Vagina (tissue), 2 donors: ENCODE data around the gene MYH9. TPM values are rescaled to one million over a fixed set of nuclear protein-coding genes. Genes with fewer than 3 reads are reported as not detected.

Source experiments
- DNase-seq, 2 donors: peaks; one replicate each; pipeline ENCODE4 v3.0.0-alpha.2; 2017; ENCODE audit errors: extremely low spot score in 2 of 2
- H3K27ac ChIP-seq: fragments of 200-600 bp; sonication (generic); one replicate; pipeline ENCODE4 v1.5.1; 2019
- H3K27me3 ChIP-seq: fragments of 200-600 bp; sonication (generic); one replicate; pipeline ENCODE4 v1.5.1; 2019
- H3K36me3 ChIP-seq, 2 donors: fragments of 200-600 bp; sonication (generic); one replicate each; pipeline ENCODE4 v1.5.1; 2017 to 2019
- H3K4me1 ChIP-seq: fragments of 200-600 bp; sonication (generic); one replicate; pipeline ENCODE4 v1.5.1; 2019
- H3K4me3 ChIP-seq, 2 donors: fragments of 200-600 bp; sonication (generic); 1 replicate in 1 of 2; 2 replicates in 1 of 2; pipeline ENCODE4 v1.5.1; 2016 to 2019
- H3K9me3 ChIP-seq: fragments of 200-600 bp; sonication (generic); one replicate; pipeline ENCODE4 v1.5.1; 2019
- POLR2A ChIP-seq, 2 donors: fragments of 450-650 bp; IDR thresholded peaks; one replicate each; pipeline ENCODE4 v1.6.1; 2017; ENCODE audit warnings: antibody characterized with exemption in 2 of 2, mild to moderate bottlenecking in 2 of 2, moderate library complexity in 2 of 2
- POLR2AphosphoS5 ChIP-seq, 2 donors: sonication (generic); formaldehyde crosslinking; IDR thresholded peaks; one replicate each; pipeline ENCODE4 v1.9.0; 2017; ENCODE audit warnings: antibody characterized with exemption in 2 of 2, mild to moderate bottlenecking in 2 of 2, low read depth in 1 of 2; ENCODE audit not compliant: insufficient read depth in 1 of 2
- intact Hi-C: fragments of 100-400 bp; cut with DNase I; formaldehyde crosslinking; loops from one replicate; pipeline ENCODE4 v1.15.1; 2023
- total RNA-seq: library from RNA; depleted of rRNA; stranded (reverse); fragments of >200 nt; gene quantifications from one replicate; pipeline ENCODE4 v1.2.3, GENCODE V29; 2016
- TF ChIP-seq, protein P1 (sequence below), 3 experiments: fragments of 450-650 bp in 2 of 3; fragments of 200-600 bp in 1 of 3; sonication (generic) in 1 of 3; IDR thresholded peaks; one replicate each; pipeline ENCODE4 v1.5.1; 2017 to 2019; ENCODE audit warnings: antibody characterized with exemption in 3 of 3, mild to moderate bottlenecking in 2 of 3, moderate library complexity in 2 of 3

MYH9 gene
- total RNA-seq, 1 donor from 2014 or later: 333 TPM

DNA sequence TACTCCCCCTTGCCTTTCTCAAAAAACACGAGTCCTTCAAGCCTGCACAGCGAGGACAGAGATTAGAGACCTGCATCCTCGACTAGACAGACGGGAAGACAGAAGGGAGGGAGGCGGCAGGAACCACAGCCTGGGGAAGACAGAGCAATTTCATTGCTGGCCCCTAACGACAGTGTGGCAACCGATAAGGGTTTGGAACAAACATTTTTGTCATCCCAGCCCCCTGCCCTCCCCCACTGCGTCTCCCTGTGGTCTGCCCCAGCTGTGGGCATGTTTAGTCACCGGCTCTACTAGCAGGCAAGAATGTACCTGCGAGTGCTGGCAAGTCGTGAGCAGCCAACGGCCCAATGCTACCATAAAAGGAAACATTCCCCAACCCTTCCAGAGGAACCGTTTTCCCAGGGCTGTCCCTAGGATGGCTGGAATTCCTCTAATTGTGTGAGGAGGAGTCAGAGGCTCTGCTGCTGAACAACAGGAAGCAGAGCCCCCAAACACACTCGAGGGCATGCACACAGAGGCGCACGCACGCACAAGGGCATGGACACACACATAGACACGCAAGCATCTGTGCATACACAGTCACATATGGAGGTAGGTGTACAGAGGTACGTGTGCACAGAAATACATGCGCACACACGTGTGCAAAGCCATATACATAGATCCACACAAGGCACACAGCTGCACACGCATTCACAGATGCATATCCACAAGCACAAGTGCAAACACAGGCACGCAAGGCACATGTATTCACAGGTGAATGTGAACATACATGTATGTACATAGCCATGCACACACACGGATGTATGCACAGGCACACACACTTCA is 58.3 kb downstream of the MYH9 start:
- Histone ChIP-seq H3K4me3 (peak overlapping the region; percentile 2 to 17), H3K36me3 (peaks cover 0 to 17% of the 10 kb centered on the region in 2 donors), H3K27me3 (no peaks in the 10 kb centered on the region), H3K9me3 (no peaks in the 10 kb centered on the region), H3K4me1 (peaks cover 99% of the 10 kb centered on the region), H3K27ac (peak overlapping the region; percentile 97)
- intact Hi-C loops: loop anchor here (5.0 kb wide), 1 partner anchor 38 kb away; no protein-coding TSS in a partner anchor
- TF ChIP-seq, protein P1, sequence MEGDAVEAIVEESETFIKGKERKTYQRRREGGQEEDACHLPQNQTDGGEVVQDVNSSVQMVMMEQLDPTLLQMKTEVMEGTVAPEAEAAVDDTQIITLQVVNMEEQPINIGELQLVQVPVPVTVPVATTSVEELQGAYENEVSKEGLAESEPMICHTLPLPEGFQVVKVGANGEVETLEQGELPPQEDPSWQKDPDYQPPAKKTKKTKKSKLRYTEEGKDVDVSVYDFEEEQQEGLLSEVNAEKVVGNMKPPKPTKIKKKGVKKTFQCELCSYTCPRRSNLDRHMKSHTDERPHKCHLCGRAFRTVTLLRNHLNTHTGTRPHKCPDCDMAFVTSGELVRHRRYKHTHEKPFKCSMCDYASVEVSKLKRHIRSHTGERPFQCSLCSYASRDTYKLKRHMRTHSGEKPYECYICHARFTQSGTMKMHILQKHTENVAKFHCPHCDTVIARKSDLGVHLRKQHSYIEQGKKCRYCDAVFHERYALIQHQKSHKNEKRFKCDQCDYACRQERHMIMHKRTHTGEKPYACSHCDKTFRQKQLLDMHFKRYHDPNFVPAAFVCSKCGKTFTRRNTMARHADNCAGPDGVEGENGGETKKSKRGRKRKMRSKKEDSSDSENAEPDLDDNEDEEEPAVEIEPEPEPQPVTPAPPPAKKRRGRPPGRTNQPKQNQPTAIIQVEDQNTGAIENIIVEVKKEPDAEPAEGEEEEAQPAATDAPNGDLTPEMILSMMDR (IDR thresholded peaks at IDR 0.05): no peak
- peak; percentile 69 to 87 for TF ChIP-seq POLR2AphosphoS5 (IDR thresholded peaks at IDR 0.05; ENCODE audit: insufficient read depth in 1 of 2, low read depth in 1 of 2)
- DNase-seq: no peak

DNA sequence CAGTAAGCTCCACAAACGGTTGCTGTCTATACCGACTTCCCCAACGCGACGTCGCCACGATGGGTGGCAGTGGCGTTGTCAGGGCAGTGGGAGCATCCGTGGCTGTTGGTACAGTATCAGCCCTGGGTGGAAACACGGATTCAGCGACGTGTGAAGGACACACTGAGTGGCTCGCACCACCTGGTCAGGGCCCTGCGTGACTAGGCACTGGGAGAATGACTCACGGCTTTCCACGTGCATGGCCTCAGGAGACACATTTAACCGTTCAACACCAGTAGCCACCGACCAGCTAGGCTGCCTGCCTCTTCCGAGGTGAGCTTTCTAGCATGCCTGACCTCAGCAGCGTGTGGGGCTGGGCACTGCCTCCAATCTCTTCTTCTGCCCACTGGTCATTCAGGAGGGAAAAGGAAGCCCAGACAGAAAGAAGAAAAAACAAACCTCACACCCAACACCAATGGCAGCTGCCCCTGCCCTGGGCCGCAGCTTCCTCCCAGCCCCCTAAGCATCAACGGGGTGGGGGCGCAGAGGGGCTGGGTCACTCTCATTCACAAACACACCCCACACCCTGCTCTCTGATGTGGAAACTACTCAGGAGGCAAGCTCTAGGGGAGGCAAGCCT is 59.0 kb downstream of the MYH9 start:
- Histone ChIP-seq H3K27me3 (no peaks in the 10 kb centered on the region), H3K4me1 (peaks cover 99% of the 10 kb centered on the region), H3K9me3 (no peaks in the 10 kb centered on the region), H3K27ac (peak overlapping the region; percentile 97), H3K36me3 (peaks cover 0 to 24% of the 10 kb centered on the region in 2 donors), H3K4me3 (peak overlapping the region in 1 of 2 donors; percentile 2)
- DNase-seq: no peak
- TF ChIP-seq POLR2A (IDR thresholded peaks at IDR 0.05) (peak in 1 of 2 donors; percentile 16), POLR2AphosphoS5 (IDR thresholded peaks at IDR 0.05; ENCODE audit: insufficient read depth in 1 of 2, low read depth in 1 of 2) (peak in 1 of 2 donors; percentile 74)
- TF ChIP-seq, protein P1 (IDR thresholded peaks at IDR 0.05): no peak
- intact Hi-C loops: no loop called here

DNA sequence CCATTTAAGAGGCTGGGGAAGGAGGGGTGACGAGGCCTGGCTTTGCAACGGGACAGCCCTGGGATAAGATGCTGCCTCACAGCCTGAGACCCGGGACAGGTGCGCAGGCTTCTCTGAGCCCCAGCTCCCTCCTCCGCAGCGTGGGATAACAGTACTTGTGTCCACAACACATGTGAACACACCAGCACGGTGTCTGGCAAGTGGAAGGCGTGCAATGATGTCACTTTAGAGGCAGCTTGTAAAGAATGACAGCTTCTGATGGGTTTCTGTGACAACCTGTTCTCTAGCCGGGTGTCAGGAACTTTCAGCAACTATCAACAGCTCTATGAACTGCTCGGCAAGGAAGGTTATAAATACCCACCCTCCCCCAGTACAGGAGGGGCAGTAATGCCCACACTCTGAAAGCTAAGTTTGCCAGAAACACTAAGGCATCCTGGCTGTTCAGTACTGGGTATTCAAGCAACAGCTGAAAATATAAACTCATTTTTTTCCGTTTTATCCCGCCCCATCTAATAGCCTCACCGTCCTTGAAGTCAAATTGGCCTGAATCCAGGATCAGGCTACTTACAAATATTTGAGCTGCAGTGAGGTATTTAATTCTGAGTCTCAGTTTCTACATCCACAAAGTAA is 59.7 kb downstream of the MYH9 start:
- Histone ChIP-seq H3K4me1 (peaks cover 99% of the 10 kb centered on the region), H3K36me3 (peaks cover 0 to 27% of the 10 kb centered on the region in 2 donors), H3K4me3 (no peak overlapping the region), H3K27ac (peak overlapping the region; percentile 97), H3K27me3 (no peaks in the 10 kb centered on the region), H3K9me3 (no peaks in the 10 kb centered on the region)
- intact Hi-C loops: no loop called here
- DNase-seq: no peak
- TF ChIP-seq POLR2AphosphoS5 (IDR thresholded peaks at IDR 0.05; ENCODE audit: insufficient read depth in 1 of 2, low read depth in 1 of 2) (no peak), POLR2A (IDR thresholded peaks at IDR 0.05) (no peak)
- TF ChIP-seq, protein P1 (IDR thresholded peaks at IDR 0.05): no peak

DNA sequence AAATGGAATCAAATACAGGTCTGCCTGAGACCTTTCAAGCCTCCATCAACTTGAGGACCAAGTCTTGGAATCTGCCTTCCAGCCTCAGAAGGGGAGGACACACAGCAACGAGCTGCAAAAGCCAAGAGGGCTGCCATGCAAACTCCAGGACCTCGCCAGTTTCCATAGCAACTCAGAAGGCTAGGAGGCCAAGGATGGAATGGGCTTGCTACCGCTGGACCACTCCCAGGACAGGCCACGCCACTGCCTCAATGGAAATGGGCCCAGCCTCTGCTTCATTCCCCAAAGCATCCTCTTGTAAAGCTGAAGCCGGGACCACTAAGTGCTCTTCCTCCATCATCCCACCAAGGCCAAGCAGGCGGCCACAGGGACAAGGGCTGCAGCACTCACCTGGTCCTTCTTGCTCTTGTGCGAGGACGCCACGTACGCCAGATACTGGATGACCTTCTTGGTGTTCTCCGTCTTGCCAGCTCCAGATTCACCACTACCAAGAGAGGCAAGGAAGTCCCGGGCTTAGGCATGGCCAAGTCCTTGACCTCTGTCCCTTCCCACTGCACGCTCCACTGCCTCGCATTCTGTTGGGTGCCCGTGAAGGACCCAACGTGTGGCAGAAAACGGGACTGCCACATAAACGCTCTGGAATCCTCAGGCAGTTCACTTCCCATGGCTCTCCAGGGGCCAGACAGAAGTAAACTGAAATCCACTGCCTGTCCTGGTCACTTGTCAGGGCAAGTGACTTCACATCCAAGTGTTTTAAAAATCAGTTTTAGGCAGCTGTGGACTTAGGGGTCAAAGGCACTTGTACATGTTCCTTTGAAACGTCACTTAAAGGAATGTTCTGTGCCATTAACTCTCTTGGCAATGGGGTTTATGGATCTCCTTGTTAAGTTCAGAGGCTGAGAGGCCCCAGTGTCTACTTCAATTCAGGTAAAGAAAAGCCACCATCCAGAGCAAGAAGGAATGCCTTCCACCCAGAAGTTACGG is 61.3 kb downstream of the MYH9 start:
- Histone ChIP-seq H3K4me1 (peaks cover 88% of the 10 kb centered on the region), H3K27me3 (no peaks in the 10 kb centered on the region), H3K9me3 (no peaks in the 10 kb centered on the region), H3K27ac (peak overlapping the region; percentile 97), H3K36me3 (peaks cover 0 to 43% of the 10 kb centered on the region in 2 donors), H3K4me3 (no peak overlapping the region)
- DNase-seq: no peak
- intact Hi-C loops: no loop called here
- TF ChIP-seq POLR2AphosphoS5 (IDR thresholded peaks at IDR 0.05; ENCODE audit: insufficient read depth in 1 of 2, low read depth in 1 of 2) (peak in 1 of 2 donors; percentile 59), POLR2A (IDR thresholded peaks at IDR 0.05) (no peak)
